ENCODE measurements around the gene PPM1D.

DNA sequence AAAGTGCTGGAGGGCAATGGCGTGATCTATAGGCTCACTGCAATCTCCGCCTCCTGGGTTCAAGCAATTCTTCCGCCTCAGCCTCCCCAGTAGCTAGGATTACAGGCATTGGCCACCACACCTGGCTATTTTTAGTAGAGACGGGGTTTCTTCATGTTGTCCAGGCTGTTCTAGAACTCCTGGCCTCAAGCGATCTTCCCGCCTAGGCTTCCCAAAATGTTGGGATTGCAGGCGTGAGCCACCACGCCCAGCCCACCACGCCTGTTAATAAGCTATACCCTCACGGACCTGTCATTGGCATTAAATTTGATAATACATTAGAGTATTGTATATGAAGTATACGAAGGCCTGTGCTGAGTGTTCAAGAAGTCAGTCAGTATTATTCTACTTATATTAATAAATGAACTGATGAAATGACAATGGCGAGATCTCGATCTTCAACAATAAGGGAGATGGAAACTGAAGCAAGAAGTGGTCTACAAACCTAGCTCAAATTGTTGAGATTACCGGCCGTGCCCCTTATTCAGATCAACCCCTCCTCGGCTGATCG lies 76.8 kb downstream of the PPM1D start:
- TF ChIP-seq, protein P1, sequence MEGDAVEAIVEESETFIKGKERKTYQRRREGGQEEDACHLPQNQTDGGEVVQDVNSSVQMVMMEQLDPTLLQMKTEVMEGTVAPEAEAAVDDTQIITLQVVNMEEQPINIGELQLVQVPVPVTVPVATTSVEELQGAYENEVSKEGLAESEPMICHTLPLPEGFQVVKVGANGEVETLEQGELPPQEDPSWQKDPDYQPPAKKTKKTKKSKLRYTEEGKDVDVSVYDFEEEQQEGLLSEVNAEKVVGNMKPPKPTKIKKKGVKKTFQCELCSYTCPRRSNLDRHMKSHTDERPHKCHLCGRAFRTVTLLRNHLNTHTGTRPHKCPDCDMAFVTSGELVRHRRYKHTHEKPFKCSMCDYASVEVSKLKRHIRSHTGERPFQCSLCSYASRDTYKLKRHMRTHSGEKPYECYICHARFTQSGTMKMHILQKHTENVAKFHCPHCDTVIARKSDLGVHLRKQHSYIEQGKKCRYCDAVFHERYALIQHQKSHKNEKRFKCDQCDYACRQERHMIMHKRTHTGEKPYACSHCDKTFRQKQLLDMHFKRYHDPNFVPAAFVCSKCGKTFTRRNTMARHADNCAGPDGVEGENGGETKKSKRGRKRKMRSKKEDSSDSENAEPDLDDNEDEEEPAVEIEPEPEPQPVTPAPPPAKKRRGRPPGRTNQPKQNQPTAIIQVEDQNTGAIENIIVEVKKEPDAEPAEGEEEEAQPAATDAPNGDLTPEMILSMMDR (IDR thresholded peaks at IDR 0.05; ENCODE audit: insufficient read depth, low read depth, low read length), result no peak
- TF ChIP-seq EZH2 (IDR thresholded peaks at IDR 0.05; ENCODE audit: insufficient read depth, low read length), result no peak
